Naive B cell (primary cell): ENCODE data around the gene CALY. TPM values are rescaled to one million over a fixed set of nuclear protein-coding genes. Genes with fewer than 3 reads are reported as not detected.
A peak's percentile ranks its signal among the peaks of the same experiment; 100 is the strongest.

Experiments used
- ATAC-seq, 2 donors: fragments of 150-1000 bp; cut with Tn5 transposase; 2 replicates each; pipeline ENCODE4 v1.10.0; 2021; ENCODE audit warnings: low read depth in 2 of 2, mild to moderate bottlenecking in 2 of 2, moderate library complexity in 2 of 2
- DNase-seq: peaks from one replicate; pipeline ENCODE4 v3.0.0; 2022
- H3K27ac Mint-ChIP-seq, 6 donors: one replicate each; pipeline ENCODE4 v1.8.0; 2020 to 2022; ENCODE audit warnings: mild to moderate bottlenecking in 6 of 6, mixed read lengths in 6 of 6, moderate library complexity in 5 of 6, inconsistent platforms in 2 of 6
- H3K27me3 Mint-ChIP-seq, 3 donors: one replicate each; pipeline ENCODE4 v1.8.0; 2021 to 2022; ENCODE audit warnings: mixed read lengths in 3 of 3, mild to moderate bottlenecking in 1 of 3
- H3K36me3 Mint-ChIP-seq, 2 donors: one replicate each; pipeline ENCODE4 v1.8.0; 2020 to 2022; ENCODE audit warnings: mixed read lengths in 2 of 2, inconsistent platforms in 1 of 2, mild to moderate bottlenecking in 1 of 2
- H3K4me1 Mint-ChIP-seq, 3 donors: one replicate each; pipeline ENCODE4 v1.8.0; 2020 to 2022; ENCODE audit warnings: mixed read lengths in 3 of 3, inconsistent platforms in 1 of 3, mild to moderate bottlenecking in 1 of 3, moderate library complexity in 1 of 3
- H3K4me3 Mint-ChIP-seq, 8 donors: one replicate each; pipeline ENCODE4 v1.8.0; 2020 to 2022; ENCODE audit warnings: mild to moderate bottlenecking in 8 of 8, mixed read lengths in 8 of 8, moderate library complexity in 8 of 8, inconsistent platforms in 2 of 8
- H3K9me3 Mint-ChIP-seq, 7 donors: one replicate each; pipeline ENCODE4 v1.8.0; 2020 to 2022; ENCODE audit warnings: mixed read lengths in 7 of 7, mild to moderate bottlenecking in 5 of 7, inconsistent platforms in 2 of 7, moderate library complexity in 1 of 7
- polyA plus RNA-seq, 6 donors: library from polyadenylated mRNA; unstranded; fragments of 300-500 nt; fragmentation: Illumina TruSeq; gene quantifications; one replicate each; pipeline ENCODE4 v1.2.3, GENCODE V29; 2021; ENCODE audit warnings: low read depth in 6 of 6

Gene CALY
- polyA plus RNA-seq, 6 donors from 2014 or later, result not detected

DNA sequence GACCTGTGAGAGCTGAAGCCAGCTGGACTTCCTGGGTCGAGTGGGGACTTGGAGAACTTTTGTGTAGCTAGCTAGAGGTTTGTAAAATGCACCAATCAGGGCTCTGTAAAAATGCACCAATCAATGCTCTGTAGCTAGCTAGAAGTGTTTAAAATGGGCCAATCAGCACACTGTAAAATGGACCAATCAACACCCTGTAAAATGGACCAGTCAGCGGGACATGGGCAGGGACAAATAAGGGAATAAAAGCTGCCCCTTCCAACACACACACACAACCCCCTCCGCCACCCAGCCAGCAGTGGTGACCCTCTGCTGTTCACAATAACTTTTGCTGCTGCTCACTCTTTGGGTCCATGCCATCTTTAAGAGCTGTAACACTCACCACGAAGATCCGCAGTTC lies 20.8 kb downstream of the CALY start:
- peaks cover 11 to 20% (median 19%) of the 10 kb centered on the region in 3 donors for H3K27me3 Mint-ChIP-seq
- DNase-seq (no peak), ATAC-seq (no peak)
- no peaks in the 10 kb centered on the region for H3K36me3 Mint-ChIP-seq
- H3K4me3 Mint-ChIP-seq, result no peak overlapping the region
- H3K27ac Mint-ChIP-seq, result peak overlapping the region in 1 of 6 donors; percentile 34
- peaks cover 15 to 24% (median 16%) of the 10 kb centered on the region in 3 donors for H3K4me1 Mint-ChIP-seq
- peaks cover 1 to 8% (median 5%) of the 10 kb centered on the region in 7 donors for H3K9me3 Mint-ChIP-seq

DNA sequence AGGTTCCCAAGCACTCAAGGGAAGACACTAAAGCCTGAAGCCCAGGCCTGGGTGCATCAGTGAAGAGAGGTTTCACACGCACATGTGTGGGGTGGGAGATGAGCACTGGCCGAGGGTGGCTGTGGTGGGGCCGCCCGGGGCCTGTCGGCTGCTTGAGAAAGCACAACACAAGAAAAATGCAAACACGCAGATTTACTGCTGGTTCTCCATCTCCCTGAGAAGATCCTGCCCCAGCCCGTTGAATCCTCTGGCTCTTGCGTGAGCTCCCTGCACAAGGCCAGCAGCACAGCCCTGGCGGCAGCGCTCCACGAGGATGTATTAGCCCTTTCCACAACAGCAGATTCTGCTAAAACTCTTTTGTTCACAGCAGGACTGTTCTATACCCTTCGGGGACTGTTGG lies 21.8 kb downstream of the CALY start:
- Mint-ChIP-seq H3K27ac (no peak overlapping the region), H3K36me3 (no peaks in the 10 kb centered on the region), H3K9me3 (peaks cover 0 to 5% (median 0%) of the 10 kb centered on the region in 7 donors), H3K27me3 (peaks cover 6 to 14% (median 12%) of the 10 kb centered on the region in 3 donors), H3K4me1 (peaks cover 15 to 24% (median 16%) of the 10 kb centered on the region in 3 donors), H3K4me3 (no peak overlapping the region)
- DNase-seq (no peak), ATAC-seq (no peak)

DNA sequence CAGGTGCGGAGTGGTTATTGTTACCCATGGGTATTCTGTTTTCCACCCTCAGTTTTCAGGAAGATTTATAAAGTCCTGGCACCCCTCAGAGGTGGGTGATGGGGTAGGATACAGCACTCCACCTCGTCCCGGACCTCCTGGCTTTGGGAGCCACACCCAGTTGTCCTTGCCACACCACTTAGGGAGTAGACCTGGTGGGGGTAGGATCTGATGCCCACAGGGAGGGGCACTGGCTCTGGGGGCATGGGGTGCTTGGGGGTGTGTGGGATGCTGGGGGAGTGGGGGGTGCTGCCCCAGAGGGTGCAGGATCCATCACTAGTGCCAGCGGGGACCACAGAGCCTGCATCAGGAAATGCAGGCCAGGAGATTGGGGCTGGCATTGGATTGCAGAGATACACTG lies 23.5 kb downstream of the CALY start:
- Mint-ChIP-seq H3K27ac (peak overlapping the region in 1 of 6 donors; percentile 12), H3K36me3 (peaks cover 0 to 3% of the 10 kb centered on the region in 2 donors), H3K9me3 (peaks cover 0 to 2% (median 0%) of the 10 kb centered on the region in 7 donors), H3K4me1 (peaks cover 6 to 14% (median 9%) of the 10 kb centered on the region in 3 donors), H3K27me3 (no peaks in the 10 kb centered on the region), H3K4me3 (peak overlapping the region in 1 of 8 donors; percentile 24)
- DNase-seq, result no peak
- no peak for ATAC-seq

DNA sequence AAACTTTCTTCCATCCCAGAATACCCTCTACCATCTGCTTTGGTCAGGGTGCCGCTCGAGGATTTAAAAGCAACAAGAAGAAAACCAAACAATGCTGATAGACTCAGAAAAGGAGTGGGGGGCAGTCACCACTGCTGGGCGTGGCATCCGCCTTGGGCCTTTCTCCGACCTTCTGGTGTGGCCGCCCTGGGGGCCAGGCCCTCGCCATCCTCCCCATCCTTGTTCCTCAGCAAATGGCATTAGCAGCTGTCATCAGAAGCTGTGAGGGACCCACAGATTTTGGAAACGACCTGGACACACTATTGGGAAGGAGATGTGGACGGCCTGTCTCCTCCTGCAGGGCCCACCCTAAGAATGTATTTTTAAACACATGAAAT lies 23.9 kb downstream of the CALY start:
- H3K4me3 Mint-ChIP-seq, result no peak overlapping the region
- DNase-seq, result no peak

DNA sequence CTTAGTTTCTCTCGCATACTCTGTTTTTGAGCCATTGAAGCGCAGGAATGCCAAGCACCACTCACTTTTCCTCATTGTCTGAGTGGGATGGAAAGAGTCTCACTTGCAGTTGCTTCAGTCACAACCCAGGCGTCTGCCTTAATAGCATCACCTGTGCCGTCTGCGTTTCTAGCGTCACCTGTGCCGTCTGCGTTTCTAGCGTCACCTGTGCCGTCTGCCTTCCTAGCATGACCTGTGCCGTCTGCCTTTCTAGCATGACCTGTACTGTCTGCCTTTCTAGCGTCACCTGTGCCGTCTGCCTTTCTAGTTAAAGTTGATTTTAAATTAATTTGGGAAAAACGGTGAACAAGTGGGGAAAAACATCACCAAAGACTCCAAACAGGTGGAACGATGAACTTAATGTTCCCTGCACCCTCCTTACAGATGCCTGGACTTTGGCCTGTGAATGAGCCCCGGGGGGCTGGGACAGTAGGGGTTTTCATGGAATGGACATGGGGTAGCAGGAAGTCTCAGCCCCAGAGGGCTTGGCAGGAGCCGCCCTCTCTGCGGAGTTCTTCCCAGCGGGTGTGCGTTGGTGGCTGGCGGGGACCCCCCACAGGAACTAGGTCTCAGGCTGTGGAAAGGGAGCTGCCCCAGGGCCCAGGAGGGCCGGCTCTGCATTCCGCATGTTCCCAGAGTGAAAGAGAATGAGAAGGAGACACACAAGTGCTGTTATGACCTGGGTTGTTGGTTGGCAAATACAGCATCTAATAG lies 24.5 kb downstream of the CALY start:
- peaks cover 0 to 9% of the 10 kb centered on the region in 2 donors for H3K36me3 Mint-ChIP-seq
- peaks cover 0 to 2% (median 0%) of the 10 kb centered on the region in 7 donors for H3K9me3 Mint-ChIP-seq
- DNase-seq (no peak), ATAC-seq (no peak)
- H3K4me1 Mint-ChIP-seq, result peaks cover 14 to 24% (median 19%) of the 10 kb centered on the region in 3 donors
- peaks cover 0 to 4% (median 0%) of the 10 kb centered on the region in 3 donors for H3K27me3 Mint-ChIP-seq
- peak overlapping the region in 2 of 8 donors; percentile 36 to 76 for H3K4me3 Mint-ChIP-seq
- no peak overlapping the region for H3K27ac Mint-ChIP-seq

More for the DNA sequence above, 23.9 kb downstream of the CALY start:
- peaks cover 0 to 3% (median 0%) of the 10 kb centered on the region in 3 donors for H3K27me3 Mint-ChIP-seq
- no peak for ATAC-seq
- peaks cover 11 to 19% (median 14%) of the 10 kb centered on the region in 3 donors for H3K4me1 Mint-ChIP-seq
- H3K9me3 Mint-ChIP-seq, result peaks cover 0 to 2% (median 0%) of the 10 kb centered on the region in 7 donors
- H3K36me3 Mint-ChIP-seq, result peaks cover 0 to 8% of the 10 kb centered on the region in 2 donors
- H3K27ac Mint-ChIP-seq, result no peak overlapping the region

DNA sequence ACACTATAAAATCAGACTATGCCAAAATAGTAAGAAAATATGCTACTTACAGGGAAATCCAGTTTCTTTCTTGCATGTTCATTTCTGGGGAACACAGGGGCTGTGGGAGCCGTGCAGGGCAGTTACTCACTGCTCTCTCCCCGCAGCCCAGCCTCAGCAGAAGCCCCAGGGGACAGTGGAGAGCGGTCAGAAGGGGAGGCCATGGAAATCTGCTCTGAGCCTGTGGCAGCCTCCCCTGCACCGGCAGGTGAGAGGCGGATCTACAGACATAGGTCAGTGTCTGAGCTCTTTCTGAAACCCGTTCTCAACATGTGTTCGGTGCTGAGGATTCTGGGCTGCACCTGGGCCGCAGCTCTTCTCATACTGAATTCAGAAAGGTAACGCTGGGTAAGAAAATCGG lies 25.1 kb downstream of the CALY start:
- peaks cover 0 to 2% (median 0%) of the 10 kb centered on the region in 7 donors for H3K9me3 Mint-ChIP-seq
- H3K27ac Mint-ChIP-seq, result no peak overlapping the region
- no peak for ATAC-seq
- H3K4me3 Mint-ChIP-seq, result peak overlapping the region in 3 of 8 donors; percentile 34 to 76 (median 72)
- no peak for DNase-seq
- peaks cover 0 to 4% (median 0%) of the 10 kb centered on the region in 3 donors for H3K27me3 Mint-ChIP-seq
- peaks cover 17 to 28% (median 25%) of the 10 kb centered on the region in 3 donors for H3K4me1 Mint-ChIP-seq
- H3K36me3 Mint-ChIP-seq, result peaks cover 0 to 9% of the 10 kb centered on the region in 2 donors

DNA sequence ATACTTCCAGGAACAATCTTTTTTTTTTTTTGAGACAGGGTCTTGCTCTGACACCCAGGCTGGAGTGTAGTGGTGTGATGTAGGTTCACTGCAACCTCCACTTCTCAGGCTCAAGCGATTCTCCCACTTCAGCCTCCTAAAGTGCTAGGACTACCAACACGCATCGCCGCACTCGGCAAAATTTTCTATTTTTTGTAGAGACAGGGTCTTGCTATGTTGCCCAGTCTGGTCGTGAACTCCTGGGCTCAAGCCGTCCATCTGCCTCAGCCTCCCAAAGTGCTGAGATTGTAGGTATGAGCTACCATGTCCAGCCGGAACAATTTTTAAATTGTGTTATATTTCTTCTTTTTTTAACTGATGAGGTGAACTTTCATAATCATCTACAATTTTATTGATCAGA lies 25.9 kb downstream of the CALY start:
- peaks cover 19 to 33% (median 30%) of the 10 kb centered on the region in 3 donors for H3K4me1 Mint-ChIP-seq

DNA sequence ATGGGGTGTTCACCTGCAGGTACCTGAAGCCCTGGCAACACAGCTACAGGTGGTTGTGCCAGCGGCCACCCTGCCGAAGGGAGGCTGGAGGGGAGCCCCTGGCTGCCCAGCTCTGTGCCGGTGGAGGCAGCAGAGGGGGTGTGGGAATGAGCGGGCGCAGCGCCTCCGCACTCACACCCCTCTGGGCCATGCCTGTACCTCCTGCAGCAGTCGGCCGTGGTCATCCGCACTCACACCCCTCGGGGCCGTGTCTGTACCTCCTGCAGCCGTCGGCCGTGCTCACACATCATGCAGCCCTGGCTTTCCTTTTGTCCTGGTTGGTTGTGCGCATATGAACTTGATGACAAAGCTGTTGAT lies 26.3 kb downstream of the CALY start:
- no peak for ATAC-seq
- peak overlapping the region in 3 of 8 donors; percentile 61 to 83 (median 77) for H3K4me3 Mint-ChIP-seq
- no peaks in the 10 kb centered on the region for H3K9me3 Mint-ChIP-seq

More for the DNA sequence above, 25.9 kb downstream of the CALY start:
- no peaks in the 10 kb centered on the region for H3K9me3 Mint-ChIP-seq
- DNase-seq, result no peak
- peaks cover 0 to 9% of the 10 kb centered on the region in 2 donors for H3K36me3 Mint-ChIP-seq
- peaks cover 0 to 4% (median 0%) of the 10 kb centered on the region in 3 donors for H3K27me3 Mint-ChIP-seq
- peak overlapping the region in 3 of 8 donors; percentile 61 to 77 (median 76) for H3K4me3 Mint-ChIP-seq
- ATAC-seq, result no peak
- H3K27ac Mint-ChIP-seq, result peak overlapping the region in 1 of 6 donors; percentile 39

DNA sequence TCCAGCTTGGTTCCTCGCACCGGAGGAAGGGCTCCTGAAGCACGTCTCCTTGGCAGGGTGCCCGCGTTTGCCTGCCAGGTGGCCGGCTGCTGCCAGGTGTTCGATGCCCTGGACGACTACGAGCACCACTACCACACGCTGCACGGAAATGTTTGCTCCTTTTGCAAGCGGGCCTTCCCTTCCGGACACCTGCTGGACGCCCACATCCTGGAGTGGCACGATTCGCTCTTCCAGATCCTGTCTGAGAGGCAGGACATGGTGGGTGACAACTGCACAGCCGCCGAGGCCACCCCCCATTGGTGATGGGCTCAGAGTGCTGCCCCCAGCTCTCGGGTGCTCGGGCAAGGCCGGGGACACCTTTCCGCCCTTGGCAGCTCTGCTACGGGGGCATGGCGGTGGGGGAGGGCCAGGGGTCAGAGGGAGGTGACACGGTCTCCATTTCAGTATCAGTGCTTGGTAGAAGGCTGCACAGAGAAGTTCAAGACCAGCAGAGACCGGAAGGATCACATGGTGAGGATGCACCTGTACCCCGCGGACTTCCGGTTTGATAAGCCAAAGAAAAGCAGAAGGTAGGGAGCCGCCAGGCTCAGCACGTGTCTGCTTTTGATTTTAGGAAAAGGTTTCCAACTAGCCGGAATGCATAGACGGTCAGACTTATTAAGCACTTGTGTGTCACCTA lies 26.8 kb downstream of the CALY start:
- Mint-ChIP-seq H3K36me3 (peaks cover 0 to 9% of the 10 kb centered on the region in 2 donors), H3K4me3 (peak overlapping the region; percentile 62 to 99 (median 82)), H3K27ac (peak overlapping the region in 4 of 6 donors; percentile 79 to 98 (median 87)), H3K27me3 (peaks cover 0 to 4% (median 0%) of the 10 kb centered on the region in 3 donors), H3K4me1 (peaks cover 27 to 43% (median 39%) of the 10 kb centered on the region in 3 donors), H3K9me3 (no peaks in the 10 kb centered on the region)
- ATAC-seq (no peak), DNase-seq (no peak)

More for the DNA sequence above, 26.3 kb downstream of the CALY start:
- Mint-ChIP-seq H3K27ac (peak overlapping the region in 1 of 6 donors; percentile 39), H3K27me3 (peaks cover 0 to 4% (median 0%) of the 10 kb centered on the region in 3 donors), H3K4me1 (peaks cover 23 to 37% (median 34%) of the 10 kb centered on the region in 3 donors), H3K36me3 (peaks cover 0 to 9% of the 10 kb centered on the region in 2 donors)
- no peak for DNase-seq

DNA sequence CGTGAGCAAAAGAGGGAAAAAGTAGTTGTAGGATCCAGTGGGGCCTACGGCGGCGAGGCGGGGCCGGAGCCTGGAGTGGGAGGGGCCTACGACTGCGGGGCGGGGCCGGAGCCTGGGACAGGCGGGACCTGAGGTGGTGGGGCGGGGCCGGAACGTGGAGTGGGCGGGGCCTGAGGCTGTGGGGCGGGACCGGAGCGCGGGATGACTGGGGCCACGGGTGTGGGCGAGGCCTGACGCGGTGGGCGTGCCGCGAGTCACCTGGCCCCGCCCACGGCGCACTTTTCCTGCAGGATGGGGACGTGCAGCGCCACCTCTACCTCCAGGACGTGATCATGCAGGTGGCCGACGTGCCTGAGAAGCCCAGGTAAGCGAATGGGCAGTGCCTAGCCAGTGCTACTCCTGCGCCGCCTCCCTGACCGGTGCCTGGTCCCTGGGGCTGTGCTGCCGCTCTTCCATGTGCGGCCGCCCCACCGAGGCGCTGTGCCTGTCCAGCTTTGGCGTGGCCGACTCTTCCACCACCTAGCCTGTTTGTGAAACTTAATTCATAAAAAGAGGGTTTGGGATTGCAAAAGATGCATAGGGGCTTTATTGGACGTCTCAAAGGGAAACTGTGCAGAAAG lies 27.5 kb downstream of the CALY start:
- H3K9me3 Mint-ChIP-seq, result no peaks in the 10 kb centered on the region
- peaks cover 0 to 9% of the 10 kb centered on the region in 2 donors for H3K36me3 Mint-ChIP-seq

DNA sequence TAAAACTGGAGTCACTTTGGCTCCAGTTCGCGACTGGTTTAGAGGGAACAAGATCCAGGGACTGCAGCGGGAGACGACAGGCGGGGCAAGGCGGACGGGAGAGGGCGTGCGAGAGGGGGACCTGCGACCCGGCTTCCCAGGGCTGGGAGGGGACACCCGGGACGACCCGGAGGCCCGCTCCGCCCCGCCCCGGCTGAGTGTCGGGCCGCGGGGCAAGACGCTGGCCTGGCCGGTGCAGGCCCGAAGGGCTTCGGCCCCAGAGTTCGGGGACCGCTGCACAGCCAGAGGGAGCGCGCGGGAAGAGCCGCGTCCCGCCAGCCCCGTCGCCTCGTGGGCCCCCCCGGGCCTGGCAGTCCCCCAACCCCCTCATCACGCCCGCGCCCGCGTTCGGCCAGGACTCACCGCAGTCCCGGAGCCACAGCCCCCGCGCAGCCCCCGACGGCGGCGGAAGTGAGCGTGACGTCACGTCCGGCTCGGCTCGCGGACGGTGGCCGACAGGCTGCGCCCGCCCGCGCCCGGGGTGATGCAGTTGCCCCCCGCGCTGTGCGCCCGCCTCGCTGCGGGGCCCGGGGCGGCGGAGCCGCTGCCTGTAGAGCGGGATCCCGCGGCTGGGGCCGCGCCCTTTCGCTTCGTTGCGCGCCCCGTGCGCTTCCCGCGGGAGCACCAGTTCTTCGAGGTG lies 28.1 kb downstream of the CALY start, which contains the start of the genes TUBGCP2 and ZNF511:
TSS of gene TUBGCP2 (minus strand) at position 452 of the 679 bp plus-strand sequence. CDS start 5,931 bp downstream, outside the sequence.
TSS of gene ZNF511 (plus strand) at position 494 of the 679 bp plus-strand sequence. CDS start at position 524, 30 bp downstream.
- Mint-ChIP-seq H3K36me3 (peaks cover 0 to 9% of the 10 kb centered on the region in 2 donors), H3K27ac (peak within 1 kb of the TSS; percentile 98 to 100 (median 99)), H3K9me3 (no peaks in the 10 kb centered on the region), H3K4me3 (peak within 1 kb of the TSS; percentile 84 to 99 (median 98)), H3K4me1 (peaks cover 24 to 42% (median 29%) of the 10 kb centered on the region in 3 donors), H3K27me3 (peaks cover 0 to 4% (median 0%) of the 10 kb centered on the region in 3 donors)
- peak; percentile 93 for DNase-seq
- ATAC-seq, result peak; percentile 70 to 74

More for the DNA sequence above, 27.5 kb downstream of the CALY start:
- H3K27me3 Mint-ChIP-seq, result peaks cover 0 to 4% (median 0%) of the 10 kb centered on the region in 3 donors
- DNase-seq (peak; percentile 91), ATAC-seq (peak; percentile 61 to 72)
- H3K27ac Mint-ChIP-seq, result peak overlapping the region; percentile 78 to 98 (median 86)
- H3K4me1 Mint-ChIP-seq, result peaks cover 23 to 44% (median 36%) of the 10 kb centered on the region in 3 donors
- H3K4me3 Mint-ChIP-seq, result peak overlapping the region; percentile 68 to 99 (median 82)

DNA sequence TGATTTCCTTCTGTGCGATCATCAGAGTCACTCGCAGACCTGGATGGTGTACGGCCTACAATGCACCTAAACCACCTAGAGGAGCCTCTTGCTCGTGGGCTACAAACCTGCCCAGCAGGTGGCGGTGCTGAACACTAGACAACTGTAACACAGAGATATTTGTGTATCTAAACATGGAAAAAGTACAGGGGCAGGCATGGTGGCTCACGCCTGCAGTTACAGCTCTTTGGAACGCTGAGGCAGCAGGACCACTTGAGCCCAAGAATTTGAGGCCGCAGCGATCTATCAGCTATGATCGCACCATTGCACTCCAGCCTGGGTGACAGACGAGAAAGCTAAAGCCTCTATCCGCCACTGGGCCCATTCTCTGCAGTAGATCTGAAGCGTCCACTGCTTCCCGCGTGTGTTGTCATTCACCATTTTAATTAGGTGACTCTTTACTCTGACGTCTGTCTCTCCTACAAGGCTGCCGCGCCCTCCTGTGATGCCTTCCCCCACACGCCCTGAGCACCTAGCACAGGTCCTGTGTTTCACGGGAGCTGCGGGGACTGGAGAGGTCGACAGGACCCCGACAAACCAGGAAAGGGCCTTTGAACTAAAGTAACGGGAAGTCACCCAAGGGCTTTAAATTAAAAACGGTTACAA lies 28.8 kb downstream of the CALY start:
- Mint-ChIP-seq H3K4me3 (peak overlapping the region; percentile 84 to 99 (median 98)), H3K36me3 (peaks cover 0 to 9% of the 10 kb centered on the region in 2 donors), H3K9me3 (no peaks in the 10 kb centered on the region), H3K4me1 (peaks cover 26 to 43% (median 29%) of the 10 kb centered on the region in 3 donors), H3K27ac (peak overlapping the region; percentile 98 to 100 (median 99)), H3K27me3 (peaks cover 0 to 4% (median 0%) of the 10 kb centered on the region in 3 donors)
- peak; percentile 78 for DNase-seq
- ATAC-seq, result peak; percentile 44 to 50
